ENCODE results near the gene NME1.
"Not testable (repeated sequence)": the region's sequence is repeated elsewhere in the genome, so short reads cannot be mapped to it uniquely, and the experiment has no call there.

NME1 gene

GRCh38 chr17:51153210-51154072 is at the start of gene NME1:
Gene NME1, plus strand, starts transcription at chr17:51153559. Its CDS starts 2,096 bp downstream, at chr17:51155655.
- no peaks in the 10 kb centered on the region for H3K9me3 Mint-ChIP-seq

DNA sequence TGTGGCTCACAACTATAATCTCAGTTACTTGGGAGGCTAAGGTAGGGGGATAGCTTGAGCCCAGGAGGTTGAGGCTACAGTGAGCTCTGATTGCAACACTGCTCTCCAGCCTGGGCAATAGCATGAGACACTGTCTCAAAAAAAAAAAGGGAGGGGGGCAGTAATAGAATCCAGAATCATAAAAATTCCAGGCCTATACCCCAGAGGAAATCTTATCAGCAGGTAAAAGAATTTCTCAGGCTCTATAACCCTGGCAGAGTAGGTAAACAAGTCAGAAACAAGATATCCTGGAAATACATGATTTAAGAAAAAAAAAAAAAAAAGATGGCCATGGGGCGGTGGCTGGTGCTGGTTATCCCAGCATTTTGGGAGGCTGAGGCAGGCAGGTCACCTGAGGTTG is 45.6 kb upstream of the NME1 start:
- no peak overlapping the region for H3K4me3 Mint-ChIP-seq

More at GRCh38 chr17:51153210-51154072, at the start of gene NME1:
- H3K4me1 Mint-ChIP-seq = peaks cover 22% of the 10 kb centered on the region
- peaks cover 5% of the 10 kb centered on the region for H3K36me3 Mint-ChIP-seq
- H3K27me3 Mint-ChIP-seq = no peaks in the 10 kb centered on the region
- no peak within 1 kb of the TSS for H3K27ac Mint-ChIP-seq
- no peak within 1 kb of the TSS for H3K4me3 Mint-ChIP-seq

GRCh38 chr17:51112303-51113222 is 40.8 kb upstream of the NME1 start:
- not testable (repeated sequence) for H3K9me3 Mint-ChIP-seq, H3K27ac Mint-ChIP-seq, H3K27me3 Mint-ChIP-seq, H3K36me3 Mint-ChIP-seq, H3K4me3 Mint-ChIP-seq
- H3K4me1 Mint-ChIP-seq = peaks cover 30% of the 10 kb centered on the region

More for the DNA sequence above, 45.6 kb upstream of the NME1 start:
- Mint-ChIP-seq H3K27ac (no peak overlapping the region), H3K36me3 (peaks cover 11% of the 10 kb centered on the region), H3K27me3 (no peaks in the 10 kb centered on the region), H3K9me3 (no peaks in the 10 kb centered on the region), H3K4me1 (peaks cover 28% of the 10 kb centered on the region)

GRCh38 chr17:51115179-51115578 is 38.2 kb upstream of the NME1 start:
- peaks cover 2% of the 10 kb centered on the region for H3K36me3 Mint-ChIP-seq
- H3K4me1 Mint-ChIP-seq = peaks cover 52% of the 10 kb centered on the region
- H3K4me3 Mint-ChIP-seq = no peak overlapping the region
- no peaks in the 10 kb centered on the region for H3K27me3 Mint-ChIP-seq
- no peak overlapping the region for H3K27ac Mint-ChIP-seq
- H3K9me3 Mint-ChIP-seq = no peaks in the 10 kb centered on the region

DNA sequence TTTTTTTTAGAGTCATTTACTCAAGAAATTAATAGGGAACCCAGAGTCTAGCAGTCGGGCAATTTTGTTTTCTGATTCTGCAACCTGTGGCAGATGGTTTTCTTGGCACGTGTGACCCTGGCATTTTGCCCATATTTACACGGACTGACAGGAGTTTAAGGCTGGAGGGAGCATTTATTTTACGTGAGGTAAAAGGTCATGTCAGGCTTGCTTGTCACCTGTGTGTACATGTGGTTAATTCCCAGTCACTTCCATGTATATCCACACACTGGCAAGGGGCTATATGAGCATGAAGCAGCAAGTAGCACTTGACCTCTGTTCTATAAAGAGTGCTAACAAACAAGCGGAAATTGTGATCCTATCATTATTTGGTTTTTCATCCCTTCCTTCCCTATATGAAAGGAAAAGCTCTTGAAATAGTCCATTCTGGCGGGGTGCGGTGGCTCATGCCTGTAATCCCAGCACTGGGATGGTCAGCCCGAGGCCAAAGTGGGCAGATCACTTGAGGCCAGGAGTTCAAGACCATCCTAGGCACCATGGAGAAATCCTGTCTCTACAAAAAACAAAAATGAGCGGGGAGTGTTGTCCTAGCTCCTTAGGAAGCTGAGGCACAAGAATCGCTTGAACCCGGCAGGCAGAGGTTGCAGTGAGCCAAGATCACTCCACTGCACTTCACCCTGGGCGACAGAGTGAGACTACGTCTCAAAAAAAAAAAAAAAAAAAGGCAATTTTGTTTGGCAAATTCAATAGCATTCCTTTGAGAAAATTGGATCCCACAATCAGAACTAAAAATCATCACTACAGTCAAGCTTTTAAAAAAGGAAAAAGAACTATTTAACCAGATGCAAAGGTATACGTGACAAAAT is 34.8 kb upstream of the NME1 start:
- no peaks in the 10 kb centered on the region for H3K9me3 Mint-ChIP-seq
- no peaks in the 10 kb centered on the region for H3K36me3 Mint-ChIP-seq
- no peak overlapping the region for H3K27ac Mint-ChIP-seq
- no peaks in the 10 kb centered on the region for H3K27me3 Mint-ChIP-seq
- peak overlapping the region; percentile 94 for H3K4me3 Mint-ChIP-seq
- peaks cover 71% of the 10 kb centered on the region for H3K4me1 Mint-ChIP-seq

GRCh38 chr17:51119415-51120356 is 33.7 kb upstream of the NME1 start:
- no peaks in the 10 kb centered on the region for H3K9me3 Mint-ChIP-seq
- H3K36me3 Mint-ChIP-seq = no peaks in the 10 kb centered on the region
- H3K4me1 Mint-ChIP-seq = peaks cover 71% of the 10 kb centered on the region
- H3K27me3 Mint-ChIP-seq = no peaks in the 10 kb centered on the region
- H3K27ac Mint-ChIP-seq = peak overlapping the region; percentile 94
- H3K4me3 Mint-ChIP-seq = peak overlapping the region; percentile 94

- peak overlapping the region; percentile 94 for H3K4me3 Mint-ChIP-seq
- peak overlapping the region; percentile 94 for H3K27ac Mint-ChIP-seq
- no peaks in the 10 kb centered on the region for H3K36me3 Mint-ChIP-seq
- no peaks in the 10 kb centered on the region for H3K9me3 Mint-ChIP-seq
- peaks cover 65% of the 10 kb centered on the region for H3K4me1 Mint-ChIP-seq
- no peaks in the 10 kb centered on the region for H3K27me3 Mint-ChIP-seq
These were observed 33.0 kb upstream of the NME1 start for GRCh38 chr17:51120357-51120738.

DNA sequence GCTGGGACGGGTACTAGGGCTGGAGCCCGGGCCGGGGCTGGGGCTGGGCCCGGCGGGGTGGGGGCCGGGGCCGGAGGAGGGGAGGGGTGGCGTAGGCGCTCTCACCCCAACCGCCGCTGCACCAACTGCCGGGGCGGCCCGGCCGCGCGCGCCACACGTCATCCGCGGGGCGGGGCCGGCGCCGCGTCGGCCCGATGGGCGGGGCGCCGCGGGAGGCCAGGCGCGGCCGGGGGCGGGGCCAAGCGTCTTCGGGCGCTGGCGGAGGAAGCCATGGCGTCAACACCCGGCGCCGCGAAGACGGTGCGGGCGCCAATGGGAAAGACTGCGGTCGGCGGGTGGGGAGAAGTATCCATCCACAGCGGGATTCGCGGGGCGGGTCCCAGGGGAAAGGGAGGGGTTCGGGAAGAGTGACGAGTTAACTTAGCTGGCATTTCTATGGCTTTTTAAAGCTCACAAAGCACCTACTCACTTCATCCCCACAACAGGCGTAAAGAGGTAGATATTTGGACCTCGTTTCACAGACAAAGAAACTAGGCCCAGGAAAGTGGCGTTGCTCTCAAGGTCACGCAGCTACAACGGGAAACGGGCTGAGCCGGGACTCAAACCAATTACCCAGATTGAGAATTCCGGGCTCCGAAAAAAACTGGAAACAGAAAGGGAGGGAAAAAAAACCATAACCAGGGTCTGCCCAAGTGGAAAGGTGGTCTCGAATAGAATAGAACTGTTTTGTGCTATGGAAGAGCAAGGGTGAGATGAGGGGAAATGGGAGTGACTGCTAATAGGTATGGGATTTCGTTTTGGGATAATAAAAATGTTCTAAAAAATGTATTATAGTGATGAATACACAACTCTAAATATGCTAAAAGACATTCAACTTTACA is 32.4 kb upstream of the NME1 start, which contains the start of gene SPAG9:
Gene SPAG9, minus strand, starts transcription at position 130 of the 881 bp plus-strand sequence. CDS start 212 bp downstream, outside the sequence.
- H3K27ac Mint-ChIP-seq = peak within 1 kb of the TSS; percentile 98
- H3K4me1 Mint-ChIP-seq = peaks cover 59% of the 10 kb centered on the region
- H3K4me3 Mint-ChIP-seq = peak within 1 kb of the TSS; percentile 94
- H3K9me3 Mint-ChIP-seq = no peaks in the 10 kb centered on the region
- no peaks in the 10 kb centered on the region for H3K36me3 Mint-ChIP-seq
- H3K27me3 Mint-ChIP-seq = no peaks in the 10 kb centered on the region

GRCh38 chr17:51121620-51122472 is 31.5 kb upstream of the NME1 start:
- Mint-ChIP-seq H3K27me3 (no peaks in the 10 kb centered on the region), H3K4me3 (peak overlapping the region; percentile 89), H3K27ac (peak overlapping the region; percentile 98), H3K36me3 (no peaks in the 10 kb centered on the region), H3K4me1 (peaks cover 50% of the 10 kb centered on the region), H3K9me3 (no peaks in the 10 kb centered on the region)

DNA sequence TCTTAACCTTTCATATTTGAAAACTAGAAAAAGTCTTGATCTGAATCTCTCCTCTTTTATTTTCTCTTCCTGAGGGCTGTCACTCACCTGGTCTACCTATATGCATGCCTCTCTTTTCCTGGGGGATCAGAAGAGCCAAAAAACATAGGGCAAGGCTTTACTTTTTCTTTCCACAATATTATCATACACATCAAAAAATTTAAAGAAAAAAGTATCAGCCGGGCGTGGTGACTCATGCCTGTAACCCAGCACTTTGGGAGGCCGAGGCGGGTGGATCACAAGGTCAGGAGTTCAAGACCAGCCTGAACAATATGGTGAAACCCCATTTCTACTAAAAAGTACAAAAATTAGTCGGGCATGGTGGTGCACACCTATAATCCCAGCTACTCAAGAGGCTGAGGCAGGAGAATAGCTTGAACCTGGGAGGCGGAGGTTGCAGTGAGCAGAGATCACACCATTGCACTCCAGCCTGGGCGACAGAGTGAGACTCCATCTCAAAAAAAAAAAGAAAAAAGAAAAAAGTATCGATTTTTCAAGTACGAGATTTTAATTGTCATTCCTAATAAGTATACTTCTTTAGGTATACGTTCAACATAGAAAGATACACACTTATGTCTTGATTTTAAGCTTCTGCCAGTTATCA is 30.8 kb upstream of the NME1 start:
- H3K27me3 Mint-ChIP-seq, H3K36me3 Mint-ChIP-seq, H3K9me3 Mint-ChIP-seq: not testable (repeated sequence)
- peak overlapping the region; percentile 98 for H3K27ac Mint-ChIP-seq
- H3K4me1 Mint-ChIP-seq = peaks cover 43% of the 10 kb centered on the region
- H3K4me3 Mint-ChIP-seq = peak overlapping the region; percentile 89

DNA sequence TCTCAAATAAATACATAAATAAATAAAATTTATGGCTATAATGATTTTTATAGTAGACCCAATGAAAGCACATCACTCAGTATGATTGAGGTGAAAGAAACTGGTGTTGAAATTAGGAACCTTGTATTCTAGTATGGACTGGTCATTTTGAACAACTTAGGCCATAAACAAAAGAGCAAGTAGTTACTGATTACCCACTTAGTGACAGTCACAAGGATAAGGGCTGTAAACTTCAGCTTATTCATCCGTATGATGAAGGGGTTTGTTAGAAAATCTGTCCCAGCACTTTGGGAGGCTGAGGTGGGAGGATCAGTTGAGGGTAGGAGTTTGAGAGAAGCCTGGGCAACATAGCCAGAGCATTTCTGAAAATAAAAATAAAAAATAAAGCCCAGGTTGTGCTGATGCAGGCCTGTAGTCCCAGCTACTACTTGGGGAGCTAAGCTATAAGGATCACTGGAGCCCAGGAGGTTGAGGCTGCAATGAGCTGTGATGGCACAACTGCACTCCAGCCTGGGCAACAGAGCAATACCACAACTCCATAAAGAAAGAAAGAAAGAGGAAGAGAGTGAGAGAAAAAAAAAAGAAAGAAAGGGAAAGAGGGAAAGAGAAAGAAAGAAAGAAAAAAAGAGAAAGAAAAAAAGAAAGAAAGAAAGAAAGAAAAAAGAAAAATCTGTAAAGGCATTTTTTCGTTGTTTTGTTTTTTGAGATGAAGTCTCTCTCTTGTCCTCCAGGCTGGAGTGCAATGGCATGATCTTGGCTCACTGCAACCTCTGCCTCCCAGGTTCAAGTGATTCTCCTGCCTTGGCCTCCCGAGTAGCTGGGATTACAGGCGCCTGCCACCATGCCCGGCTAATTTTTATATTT is 28.5 kb upstream of the NME1 start:
- Mint-ChIP-seq H3K4me3 (no peak overlapping the region), H3K27me3 (no peaks in the 10 kb centered on the region), H3K27ac (no peak overlapping the region), H3K4me1 (peaks cover 21% of the 10 kb centered on the region), H3K9me3 (no peaks in the 10 kb centered on the region), H3K36me3 (no peaks in the 10 kb centered on the region)

DNA sequence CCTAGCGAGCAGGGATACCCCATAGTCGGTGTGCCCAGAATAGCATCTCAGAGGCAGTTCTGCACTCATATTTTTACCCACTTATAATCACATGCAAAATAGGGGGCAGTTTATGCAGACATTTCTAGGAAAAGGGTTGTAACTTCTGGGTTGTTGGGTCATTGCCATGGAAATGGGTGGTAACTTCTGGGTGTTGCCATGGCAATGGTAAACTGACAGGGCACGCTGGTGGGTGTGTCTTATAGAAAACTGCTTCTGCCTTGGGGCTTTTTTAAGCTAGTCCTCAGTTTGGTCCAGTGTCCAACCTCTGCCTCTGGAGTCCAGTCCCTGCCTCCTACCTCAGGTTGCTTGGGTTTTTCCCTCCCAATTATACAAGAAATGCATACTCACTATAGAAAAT is 25.3 kb upstream of the NME1 start:
- H3K4me1 Mint-ChIP-seq = peaks cover under 1% of the 10 kb centered on the region
- no peaks in the 10 kb centered on the region for H3K36me3 Mint-ChIP-seq
- no peak overlapping the region for H3K4me3 Mint-ChIP-seq
- H3K9me3 Mint-ChIP-seq = no peaks in the 10 kb centered on the region
- no peak overlapping the region for H3K27ac Mint-ChIP-seq
- no peaks in the 10 kb centered on the region for H3K27me3 Mint-ChIP-seq
